RPMI8226 (cell line): ENCODE results near the gene CHTOP.

Experiments used
- DNase-seq: peaks from one replicate; pipeline ENCODE4 v3.0.0-alpha.2; 2015

CHTOP gene

GRCh38 chr1:153613406-153613805 is 20.5 kb upstream of the CHTOP start:
- DNase-seq, result no peak

GRCh38 chr1:153614189-153614900 is 19.5 kb upstream of the CHTOP start:
- DNase-seq, result no peak

GRCh38 chr1:153614906-153615305 is 19.0 kb upstream of the CHTOP start:
- no peak for DNase-seq

GRCh38 chr1:153615406-153615805 is 18.5 kb upstream of the CHTOP start:
- no peak for DNase-seq

- DNase-seq, result no peak
These were observed 17.5 kb upstream of the CHTOP start, which contains the start of gene S100A14 for GRCh38 chr1:153616144-153616916. Gene S100A14 (minus strand): TSS chr1:153616325. CDS start chr1:153615858, 467 bp downstream.

- DNase-seq, result no peak
These were observed 17.0 kb upstream of the CHTOP start for GRCh38 chr1:153616917-153617311.

- DNase-seq, result no peak
These were observed 16.2 kb upstream of the CHTOP start for GRCh38 chr1:153617663-153618062.

GRCh38 chr1:153619171-153619570 is 14.7 kb upstream of the CHTOP start:
- DNase-seq, result no peak

GRCh38 chr1:153623101-153623500 is 10.8 kb upstream of the CHTOP start:
- no peak for DNase-seq

GRCh38 chr1:153624965-153625611 is 8.8 kb upstream of the CHTOP start:
- DNase-seq, result no peak

- no peak for DNase-seq
These were observed 7.4 kb upstream of the CHTOP start for GRCh38 chr1:153626477-153626903.

- peak; percentile 18 for DNase-seq
These were observed 6.8 kb upstream of the CHTOP start, which contains the start of gene S100A13 for GRCh38 chr1:153626904-153627714. Gene S100A13 (minus strand): TSS chr1:153627505. CDS start chr1:153626472, 1,033 bp downstream.

- DNase-seq, result peak; percentile 30
These were observed 5.9 kb upstream of the CHTOP start, which contains the start of gene S100A1 for GRCh38 chr1:153627715-153628626. Gene S100A1 (plus strand): TSS chr1:153628434. CDS start chr1:153630522, 2,088 bp downstream.

GRCh38 chr1:153628638-153629342 is 5.1 kb upstream of the CHTOP start:
- DNase-seq, result no peak

GRCh38 chr1:153629343-153629665 is 4.6 kb upstream of the CHTOP start:
- DNase-seq, result no peak

- no peak for DNase-seq
These were observed 3.9 kb upstream of the CHTOP start for GRCh38 chr1:153629971-153630370.

- DNase-seq, result no peak
These were observed 3.5 kb upstream of the CHTOP start for GRCh38 chr1:153630384-153630783.

- no peak for DNase-seq
These were observed 2.5 kb upstream of the CHTOP start for GRCh38 chr1:153631047-153632022.

GRCh38 chr1:153633161-153633753 is 609 bp upstream of the CHTOP start:
- DNase-seq, result no peak
